ENCODE measurements around the gene CCDC201. TPM values are rescaled to one million over a fixed set of nuclear protein-coding genes. Genes with fewer than 3 reads are reported as not detected.

CCDC201 gene
- total and polyA plus RNA-seq, 7 donors, result not detected

DNA sequence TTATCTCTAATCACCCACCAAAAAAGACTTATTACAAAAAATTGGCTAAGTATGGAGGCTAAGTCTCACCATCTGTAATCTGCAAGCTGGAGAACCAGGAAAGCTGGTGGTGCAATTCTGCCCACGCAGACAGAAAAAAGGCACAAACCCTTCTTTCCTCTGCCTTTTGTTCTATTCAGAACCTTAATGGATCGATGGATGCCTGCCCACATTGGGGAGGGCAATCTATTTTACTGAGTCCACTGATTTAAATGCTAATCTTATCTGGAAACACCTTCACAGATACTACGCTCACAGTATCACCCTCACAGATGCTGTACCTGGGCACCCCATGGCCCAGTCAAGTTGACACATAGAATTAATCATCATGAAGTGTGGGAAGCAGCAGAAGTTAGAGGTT lies 38.0 kb upstream of the CCDC201 start:
- no peaks in the 10 kb centered on the region for H3K4me1 ChIP-seq
- H3K36me3 ChIP-seq, result peaks cover 0 to 28% (median 9%) of the 10 kb centered on the region in 4 donors
- intact Hi-C loops (cut with DNase I), result no loop called here
- no peak overlapping the region for H3K27ac ChIP-seq
- no peak for DNase-seq
- WGBS, 2 donors, result 85 to 90% methylated on average over 3 of the region's 3 CpGs
- H3K4me3 ChIP-seq, result no peak overlapping the region
- no peaks in the 10 kb centered on the region for H3K27me3 ChIP-seq
- TF ChIP-seq POLR2A (IDR thresholded peaks at IDR 0.05), result no peak
- no peak for TF ChIP-seq POLR2AphosphoS5 (IDR thresholded peaks at IDR 0.05)
- no peak for TF ChIP-seq EP300 (IDR thresholded peaks at IDR 0.05)
- TF ChIP-seq, protein P1, sequence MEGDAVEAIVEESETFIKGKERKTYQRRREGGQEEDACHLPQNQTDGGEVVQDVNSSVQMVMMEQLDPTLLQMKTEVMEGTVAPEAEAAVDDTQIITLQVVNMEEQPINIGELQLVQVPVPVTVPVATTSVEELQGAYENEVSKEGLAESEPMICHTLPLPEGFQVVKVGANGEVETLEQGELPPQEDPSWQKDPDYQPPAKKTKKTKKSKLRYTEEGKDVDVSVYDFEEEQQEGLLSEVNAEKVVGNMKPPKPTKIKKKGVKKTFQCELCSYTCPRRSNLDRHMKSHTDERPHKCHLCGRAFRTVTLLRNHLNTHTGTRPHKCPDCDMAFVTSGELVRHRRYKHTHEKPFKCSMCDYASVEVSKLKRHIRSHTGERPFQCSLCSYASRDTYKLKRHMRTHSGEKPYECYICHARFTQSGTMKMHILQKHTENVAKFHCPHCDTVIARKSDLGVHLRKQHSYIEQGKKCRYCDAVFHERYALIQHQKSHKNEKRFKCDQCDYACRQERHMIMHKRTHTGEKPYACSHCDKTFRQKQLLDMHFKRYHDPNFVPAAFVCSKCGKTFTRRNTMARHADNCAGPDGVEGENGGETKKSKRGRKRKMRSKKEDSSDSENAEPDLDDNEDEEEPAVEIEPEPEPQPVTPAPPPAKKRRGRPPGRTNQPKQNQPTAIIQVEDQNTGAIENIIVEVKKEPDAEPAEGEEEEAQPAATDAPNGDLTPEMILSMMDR (IDR thresholded peaks at IDR 0.05), result no peak
- H3K9me3 ChIP-seq, result no peaks in the 10 kb centered on the region

DNA sequence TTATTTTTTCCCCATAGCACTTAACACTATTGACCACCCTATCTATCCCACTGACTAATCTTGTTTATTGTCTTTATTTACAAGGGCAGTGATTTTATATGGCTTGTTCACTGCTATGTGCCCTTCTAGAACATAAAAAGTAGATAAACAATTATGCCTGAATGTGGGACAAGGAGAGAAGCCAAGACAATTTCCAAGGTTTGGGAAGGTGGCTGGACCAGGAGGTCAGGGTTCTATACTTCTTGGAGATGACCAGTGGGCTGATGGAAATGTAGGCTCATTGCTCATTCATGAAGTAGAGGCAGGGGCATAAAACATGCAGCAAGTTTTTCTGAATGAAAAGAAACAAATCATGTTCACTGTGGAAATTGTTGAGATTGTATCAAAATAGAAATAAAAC lies 36.7 kb upstream of the CCDC201 start:
- intact Hi-C loops (cut with DNase I), result no loop called here
- Histone ChIP-seq H3K4me1 (no peaks in the 10 kb centered on the region), H3K4me3 (no peak overlapping the region), H3K9me3 (no peaks in the 10 kb centered on the region), H3K27me3 (no peaks in the 10 kb centered on the region), H3K36me3 (peaks cover 0 to 15% (median 2%) of the 10 kb centered on the region in 4 donors), H3K27ac (no peak overlapping the region)
- TF ChIP-seq, protein P1 (IDR thresholded peaks at IDR 0.05), result no peak
- TF ChIP-seq POLR2A (IDR thresholded peaks at IDR 0.05) (no peak), EP300 (IDR thresholded peaks at IDR 0.05) (no peak), POLR2AphosphoS5 (IDR thresholded peaks at IDR 0.05) (no peak)
- DNase-seq, result no peak

DNA sequence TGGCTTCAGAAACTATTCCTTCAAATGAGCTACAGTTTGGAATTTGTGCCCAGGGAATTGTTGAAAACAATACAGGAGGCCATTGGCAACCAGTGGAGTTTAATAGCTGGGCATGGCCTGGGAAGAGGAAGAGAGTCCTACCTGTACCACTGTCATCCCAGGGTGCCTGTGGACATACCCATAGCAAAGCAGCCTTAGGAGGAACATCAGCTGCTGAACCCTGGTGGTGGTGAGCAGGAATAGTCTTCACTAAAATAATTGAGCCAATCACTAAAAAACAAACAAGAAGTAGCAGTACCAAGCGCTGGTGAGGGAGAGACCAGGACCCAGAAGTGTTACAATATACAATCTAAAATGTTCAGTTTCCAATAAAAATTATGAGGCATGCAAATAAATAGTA lies 29.9 kb upstream of the CCDC201 start:
- H3K4me3 ChIP-seq, result no peak overlapping the region
- intact Hi-C loops (cut with DNase I), result no loop called here
- H3K36me3 ChIP-seq, result no peaks in the 10 kb centered on the region
- no peak for DNase-seq
- no peaks in the 10 kb centered on the region for H3K9me3 ChIP-seq
- TF ChIP-seq EP300 (IDR thresholded peaks at IDR 0.05) (no peak), POLR2AphosphoS5 (IDR thresholded peaks at IDR 0.05) (no peak), POLR2A (IDR thresholded peaks at IDR 0.05) (no peak)
- TF ChIP-seq, protein P1 (IDR thresholded peaks at IDR 0.05), result no peak
- 80 to 94% methylated on average over 1 of the region's 1 CpG for WGBS, 2 donors
- H3K4me1 ChIP-seq, result no peaks in the 10 kb centered on the region
- no peaks in the 10 kb centered on the region for H3K27me3 ChIP-seq
- no peak overlapping the region for H3K27ac ChIP-seq

DNA sequence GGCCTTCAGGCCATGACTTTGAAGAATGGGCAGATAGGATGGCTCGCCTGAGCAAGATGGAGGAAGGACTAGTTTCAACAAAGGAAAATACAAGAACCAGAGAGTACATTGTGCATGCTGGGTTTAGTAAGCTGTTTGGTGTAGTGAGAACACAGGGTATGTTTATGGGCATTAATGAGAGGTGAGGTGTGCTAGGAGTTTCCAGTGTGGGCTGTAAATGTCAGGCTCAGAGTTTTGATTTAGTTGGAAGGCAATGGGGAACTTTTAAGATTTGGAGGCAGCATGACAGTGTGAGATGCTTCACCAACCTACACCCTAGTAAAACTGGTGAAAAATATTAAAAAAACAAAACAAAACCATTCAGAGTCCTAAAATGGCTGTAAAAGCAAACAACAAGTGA lies 28.7 kb upstream of the CCDC201 start:
- WGBS, 2 donors, result 81 to 83% methylated on average over 1 of the region's 1 CpG
- intact Hi-C loops (cut with DNase I), result no loop called here
- Histone ChIP-seq H3K4me1 (no peaks in the 10 kb centered on the region), H3K27me3 (no peaks in the 10 kb centered on the region), H3K36me3 (no peaks in the 10 kb centered on the region), H3K4me3 (no peak overlapping the region), H3K27ac (no peak overlapping the region), H3K9me3 (no peaks in the 10 kb centered on the region)
- DNase-seq, result no peak
- TF ChIP-seq, protein P1 (IDR thresholded peaks at IDR 0.05), result no peak
- no peak for TF ChIP-seq EP300 (IDR thresholded peaks at IDR 0.05)
- TF ChIP-seq POLR2AphosphoS5 (IDR thresholded peaks at IDR 0.05), result no peak

DNA sequence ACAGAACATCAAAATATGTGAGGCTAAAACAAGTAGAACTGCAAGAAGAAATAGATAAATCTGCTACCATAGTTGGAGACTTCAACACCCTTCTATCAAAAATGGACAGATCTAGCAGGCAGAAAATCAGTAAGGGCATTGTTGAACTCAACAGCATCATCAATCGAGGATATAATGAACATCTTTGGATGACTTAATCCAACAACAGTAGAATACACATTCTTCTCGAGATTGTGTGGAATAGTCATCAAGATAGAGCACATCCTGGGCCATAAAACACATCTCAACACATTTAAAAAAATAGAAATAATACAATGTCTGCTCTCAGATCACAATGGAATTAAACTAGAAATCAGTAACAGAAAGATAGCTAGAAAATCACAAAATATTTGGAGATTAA lies 25.3 kb upstream of the CCDC201 start:
- Histone ChIP-seq H3K9me3 (no peaks in the 10 kb centered on the region), H3K4me1 (no peaks in the 10 kb centered on the region), H3K4me3 (no peak overlapping the region), H3K27me3 (no peaks in the 10 kb centered on the region), H3K36me3 (no peaks in the 10 kb centered on the region), H3K27ac (no peak overlapping the region)
- no peak for TF ChIP-seq POLR2A (IDR thresholded peaks at IDR 0.05)
- TF ChIP-seq POLR2AphosphoS5 (IDR thresholded peaks at IDR 0.05), result no peak
- TF ChIP-seq, protein P1 (IDR thresholded peaks at IDR 0.05), result no peak
- TF ChIP-seq EP300 (IDR thresholded peaks at IDR 0.05), result no peak
- DNase-seq, result no peak
- intact Hi-C loops (cut with DNase I), result no loop called here
- WGBS, 2 donors, result 60 to 79% methylated on average over 2 of the region's 2 CpGs

All from sigmoid colon (tissue), 7 donors.